Measurements from ENCODE around the gene LRRC46. TPM values are rescaled to one million over a fixed set of nuclear protein-coding genes. Genes with fewer than 3 reads are reported as not detected.

LRRC46 gene
- total RNA-seq, 4 donors from 2014 or later: 0.14 to 1.5 (median 0.76) TPM

DNA sequence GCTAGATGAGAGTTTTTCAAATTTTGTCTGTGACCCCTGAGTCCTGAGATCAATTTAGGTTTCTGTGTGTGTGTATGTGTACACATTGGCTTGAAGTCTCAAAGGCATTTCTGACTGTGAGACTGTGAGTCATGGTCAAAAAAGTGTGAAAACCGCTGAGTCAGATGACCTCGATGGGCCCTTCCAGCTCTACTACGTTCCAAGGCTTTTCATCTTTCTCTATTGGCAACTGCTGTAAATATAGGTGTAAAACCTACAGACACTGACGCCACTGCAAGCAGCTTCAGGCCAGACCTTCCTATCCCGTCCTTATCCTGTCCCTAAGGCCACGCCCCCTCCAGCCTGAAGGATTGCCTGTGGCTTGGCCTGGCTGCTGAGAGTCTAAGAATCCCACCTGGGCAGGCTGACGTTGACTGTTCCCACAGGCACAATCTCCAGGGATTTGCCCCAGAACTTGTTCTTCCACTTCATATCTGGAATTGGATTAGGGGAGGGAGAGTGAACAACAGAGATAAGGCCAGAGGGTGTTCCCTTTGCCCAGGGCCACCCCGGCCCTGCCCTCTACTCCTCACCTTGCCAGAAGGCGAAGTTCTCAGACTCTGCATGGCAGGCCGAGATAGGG, 21.2 kb upstream of the LRRC46 start:
- Histone ChIP-seq H3K36me3 (no peaks in the 10 kb centered on the region), H3K27ac (no peak overlapping the region)

DNA sequence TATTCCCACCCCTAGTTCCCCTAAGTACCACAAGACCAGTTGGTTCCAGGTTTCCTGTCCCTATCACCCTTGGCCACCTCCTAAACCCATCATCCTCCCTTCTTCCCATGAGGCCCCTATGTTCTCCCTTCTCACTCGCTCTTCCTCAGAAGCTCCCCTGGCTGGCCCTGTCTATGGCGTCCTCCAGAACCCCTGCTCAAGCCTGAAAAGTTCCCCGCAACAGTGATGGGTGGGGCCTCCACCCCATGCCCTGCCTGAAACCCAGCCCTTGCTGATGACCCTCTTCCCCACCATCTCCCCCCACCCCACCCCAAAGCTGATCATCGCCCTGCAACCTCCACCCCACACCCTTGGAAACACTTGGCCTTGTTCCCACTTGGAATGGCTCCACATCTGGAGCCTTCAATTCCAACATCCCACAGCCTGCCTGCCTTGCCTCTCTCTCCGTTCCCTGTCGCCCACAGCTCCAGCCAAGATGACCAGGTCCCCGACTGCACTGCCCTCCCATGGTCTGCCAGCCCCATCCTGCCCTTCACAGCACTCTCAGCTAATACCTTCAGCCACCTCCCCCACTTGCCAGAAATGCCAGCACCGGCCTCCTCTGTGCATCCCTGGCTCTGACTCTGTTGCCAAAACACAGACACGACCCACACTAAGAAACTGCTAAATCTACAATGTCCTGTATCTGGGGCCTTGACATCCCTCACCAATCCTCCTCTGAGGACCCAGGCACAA, 20.4 kb upstream of the LRRC46 start:
- Histone ChIP-seq H3K36me3 (no peaks in the 10 kb centered on the region), H3K27ac (no peak overlapping the region)
- no peak for DNase-seq

More for the DNA sequence above, 21.2 kb upstream of the LRRC46 start:
- TF ChIP-seq POLR2A (IDR thresholded peaks at IDR 0.05) (no peak), CTCF (IDR thresholded peaks at IDR 0.05) (no peak)
- H3K9me3 ChIP-seq: no peaks in the 10 kb centered on the region
- H3K27me3 ChIP-seq: no peaks in the 10 kb centered on the region
- no peak overlapping the region for H3K4me3 ChIP-seq
- no peak for DNase-seq
- no peaks in the 10 kb centered on the region for H3K4me1 ChIP-seq
- intact Hi-C loops (cut with DNase I; ENCODE audit: low total_unique reads): no loop called here

DNA sequence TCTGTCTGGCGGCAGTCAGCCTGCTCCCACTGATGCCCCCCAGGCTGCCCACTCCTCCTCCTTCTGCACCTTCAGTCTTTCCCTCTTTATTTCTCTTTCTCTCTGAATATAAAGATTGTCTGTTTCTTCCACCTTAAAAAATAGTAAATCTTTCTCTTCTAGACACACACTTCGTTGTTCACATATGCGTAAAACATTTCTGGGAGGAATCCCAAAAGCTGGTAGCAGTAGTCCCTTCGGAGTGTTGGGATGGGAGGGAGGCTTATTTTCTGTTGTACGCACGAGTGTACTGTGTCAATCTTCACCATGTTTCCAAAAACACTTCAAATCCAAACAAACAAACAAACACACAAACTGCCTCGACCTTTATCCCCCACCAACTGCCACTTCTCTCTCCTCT, 19.8 kb upstream of the LRRC46 start:
- Histone ChIP-seq H3K4me3 (no peak overlapping the region), H3K27ac (no peak overlapping the region), H3K36me3 (no peaks in the 10 kb centered on the region), H3K27me3 (no peaks in the 10 kb centered on the region), H3K9me3 (no peaks in the 10 kb centered on the region), H3K4me1 (no peaks in the 10 kb centered on the region)
- no peak for DNase-seq
- intact Hi-C loops (cut with DNase I; ENCODE audit: low total_unique reads): no loop called here
- TF ChIP-seq POLR2A (IDR thresholded peaks at IDR 0.05) (no peak), CTCF (IDR thresholded peaks at IDR 0.05) (no peak)

More for the DNA sequence above, 20.4 kb upstream of the LRRC46 start:
- Histone ChIP-seq H3K9me3 (no peaks in the 10 kb centered on the region), H3K4me3 (no peak overlapping the region), H3K27me3 (no peaks in the 10 kb centered on the region), H3K4me1 (no peaks in the 10 kb centered on the region)
- intact Hi-C loops (cut with DNase I; ENCODE audit: low total_unique reads): no loop called here
- TF ChIP-seq CTCF (IDR thresholded peaks at IDR 0.05) (no peak), POLR2A (IDR thresholded peaks at IDR 0.05) (no peak)

- no peak for DNase-seq
- H3K9me3 ChIP-seq: no peaks in the 10 kb centered on the region
- intact Hi-C loops (cut with DNase I; ENCODE audit: low total_unique reads): no loop called here
- H3K36me3 ChIP-seq: no peaks in the 10 kb centered on the region
- no peak overlapping the region for H3K4me3 ChIP-seq
- no peaks in the 10 kb centered on the region for H3K27me3 ChIP-seq
- no peak for TF ChIP-seq CTCF (IDR thresholded peaks at IDR 0.05)
- TF ChIP-seq POLR2A (IDR thresholded peaks at IDR 0.05): no peak
- no peaks in the 10 kb centered on the region for H3K4me1 ChIP-seq
- H3K27ac ChIP-seq: no peak overlapping the region
These were observed 19.1 kb upstream of the LRRC46 start for GRCh38 chr17:47812146-47812920.

DNA sequence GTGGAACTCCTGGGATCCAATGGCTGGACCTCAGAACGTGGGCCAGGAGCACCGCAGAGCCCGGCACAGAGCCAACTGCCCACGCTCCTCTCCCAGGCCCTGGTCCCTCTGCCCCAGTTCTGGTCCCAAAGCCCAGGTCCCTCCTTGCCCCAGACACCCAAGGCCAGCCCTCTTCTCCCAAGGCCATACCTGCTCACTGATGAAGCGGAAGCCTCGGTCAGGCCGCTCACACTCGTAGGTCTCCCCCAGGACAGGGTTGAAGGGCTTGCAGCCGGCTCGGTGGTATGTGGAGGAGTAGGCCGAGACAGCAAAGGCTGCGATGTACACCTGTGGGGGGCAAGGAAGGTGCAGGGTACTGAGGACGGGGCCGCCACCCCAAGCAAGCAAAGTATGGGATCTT, 18.4 kb upstream of the LRRC46 start:
- H3K36me3 ChIP-seq: no peaks in the 10 kb centered on the region
- H3K4me3 ChIP-seq: no peak overlapping the region
- TF ChIP-seq POLR2A (IDR thresholded peaks at IDR 0.05) (no peak), CTCF (IDR thresholded peaks at IDR 0.05) (no peak)
- no peaks in the 10 kb centered on the region for H3K4me1 ChIP-seq
- intact Hi-C loops (cut with DNase I; ENCODE audit: low total_unique reads): no loop called here
- no peaks in the 10 kb centered on the region for H3K9me3 ChIP-seq
- H3K27ac ChIP-seq: no peak overlapping the region
- no peak for DNase-seq
- H3K27me3 ChIP-seq: no peaks in the 10 kb centered on the region

Measured in uterus (tissue), 4 donors.